Measurements from ENCODE around the gene UCK1. TPM values are rescaled to one million over a fixed set of nuclear protein-coding genes. Genes with fewer than 3 reads are reported as not detected.

UCK1 gene
- total RNA-seq: 14.4 and 14.5 TPM in 2 replicates

DNA sequence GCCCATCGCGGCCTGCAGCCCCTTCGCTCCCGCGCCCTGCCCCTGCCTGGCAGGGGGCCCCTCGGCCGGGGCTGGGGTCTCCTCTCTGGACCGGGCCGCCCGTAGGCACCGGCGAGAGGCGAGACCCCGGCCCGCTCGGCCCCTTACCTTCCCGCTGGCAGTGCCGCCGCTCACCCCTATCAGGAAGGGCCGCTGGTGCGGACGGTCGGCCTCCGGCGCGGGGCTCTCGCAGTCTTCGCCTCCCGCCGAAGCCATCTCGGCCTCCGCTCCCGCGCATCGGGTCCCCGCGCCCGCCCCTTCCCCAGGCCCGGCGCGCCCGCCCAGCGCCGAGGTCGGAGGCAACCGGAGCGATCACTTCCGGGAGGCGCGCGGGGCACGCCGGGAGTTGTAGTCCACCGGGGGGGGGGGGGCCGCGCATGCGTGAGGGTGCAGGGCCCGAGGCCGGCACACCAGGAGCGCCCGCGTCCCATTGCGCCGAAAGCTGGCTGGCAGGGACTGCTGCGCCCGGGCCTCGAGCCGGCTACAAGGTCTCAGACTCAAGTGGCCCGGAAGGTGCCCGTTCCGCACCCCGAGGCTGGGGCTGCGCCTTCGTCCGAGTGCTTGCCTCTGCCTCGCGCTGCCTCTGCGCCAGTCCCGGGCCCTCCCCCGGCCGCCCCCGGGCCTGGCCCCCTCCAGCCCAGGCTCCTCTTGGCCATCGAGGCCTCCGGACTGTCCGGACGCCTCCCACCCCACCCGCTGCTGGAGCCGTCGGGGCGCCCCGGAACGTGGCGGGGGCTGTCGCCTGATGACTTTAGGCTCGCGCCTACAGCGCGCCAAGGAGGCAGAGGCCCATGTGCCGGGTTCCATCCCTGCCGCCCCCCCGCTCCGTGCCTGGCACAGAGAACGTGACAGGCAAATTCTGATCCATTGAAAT, at the start of gene UCK1:
Gene UCK1, minus strand, starts transcription at position 344 of the 913 bp plus-strand sequence. Its CDS starts 89 bp downstream, at position 255.

DNA sequence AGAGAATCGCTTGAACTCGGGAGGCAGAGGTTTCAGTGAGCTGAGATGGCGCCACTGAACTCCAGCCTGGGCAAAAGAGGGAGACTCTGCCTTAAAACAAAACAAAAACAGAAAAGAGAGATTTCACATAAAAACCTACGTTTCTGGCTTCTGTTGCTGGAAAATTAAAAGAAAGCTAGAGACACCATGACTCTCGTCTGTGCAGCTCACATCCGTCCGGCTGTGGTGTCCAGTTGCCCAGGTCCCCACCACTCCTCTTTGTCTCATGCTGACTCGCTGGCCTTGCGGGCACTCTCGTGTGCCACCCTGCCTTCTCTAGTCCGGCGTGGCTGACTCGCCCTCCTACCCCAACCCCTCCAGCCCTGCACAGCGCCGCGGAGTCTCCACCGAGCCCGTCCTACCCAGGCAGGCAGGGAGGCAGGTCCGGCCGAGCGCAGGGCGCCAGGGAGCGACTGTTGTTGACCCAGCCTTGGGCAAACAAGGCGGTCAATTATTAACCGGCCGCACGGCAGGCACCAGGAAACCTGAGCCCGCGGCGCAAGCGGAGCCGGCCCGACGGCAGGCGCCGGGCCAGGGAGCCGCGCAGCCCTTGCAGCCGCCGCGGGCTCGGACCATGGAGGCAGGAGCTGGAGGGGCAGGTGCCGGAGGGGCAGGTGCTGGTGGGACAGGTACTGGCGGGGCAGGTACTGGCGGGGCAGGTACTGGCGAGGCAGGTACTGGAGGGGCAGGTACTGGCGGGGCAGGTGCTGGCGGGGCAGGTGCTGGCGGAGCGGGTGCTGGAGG, 14.1 kb upstream of the UCK1 start, which contains the start of gene PRRT1B:
Gene PRRT1B, plus strand, starts transcription at position 521 of the 783 bp plus-strand sequence. Its CDS starts 93 bp downstream, at position 614.

DNA sequence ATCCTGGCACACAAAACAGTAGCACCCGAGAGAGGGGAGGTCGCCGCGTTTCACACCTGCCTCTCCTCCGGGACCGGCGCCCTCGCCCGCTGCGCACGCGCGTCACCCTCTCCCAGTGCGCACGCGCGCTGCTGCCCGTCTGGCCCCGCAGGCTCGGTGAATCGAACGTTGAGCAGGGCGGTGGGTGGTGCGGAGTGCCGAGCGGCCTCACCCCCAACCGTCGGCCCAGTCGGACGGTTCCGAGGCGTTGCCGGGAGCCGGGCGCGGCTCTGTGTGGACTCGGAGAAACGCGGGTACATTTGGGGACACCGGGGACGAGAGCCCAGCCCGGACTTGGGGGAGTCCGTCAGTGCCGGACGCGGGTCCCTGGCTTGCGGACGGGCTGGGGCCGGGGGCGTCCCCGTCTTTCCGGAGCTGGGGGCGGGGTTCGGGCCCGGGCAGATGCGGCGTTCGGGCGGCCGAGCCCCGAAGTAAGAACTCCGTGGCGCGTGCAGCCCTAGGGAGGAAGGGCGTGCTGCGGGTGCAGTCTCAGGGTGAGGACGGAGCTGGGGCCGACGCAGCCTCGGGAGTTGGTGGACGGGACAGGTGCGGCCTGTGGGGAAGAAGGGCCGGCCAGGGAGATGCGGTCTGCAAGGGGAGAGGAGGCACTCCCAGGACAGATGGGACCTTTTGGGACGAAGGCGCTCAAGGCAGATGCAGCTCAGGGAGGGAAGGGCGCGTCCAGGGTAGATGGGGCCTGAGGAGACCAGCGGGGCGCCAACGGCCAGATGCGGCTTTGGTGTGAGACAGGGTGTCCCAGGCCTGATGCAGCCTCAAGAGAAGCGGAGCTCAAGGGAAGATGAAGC, 28.1 kb downstream of the UCK1 start, which contains the start of gene POMT1:
Gene POMT1, plus strand, starts transcription at position 138 of the 845 bp plus-strand sequence. CDS start 1,301 bp downstream, outside the sequence.

Small RNAs within 50 kb of the gene (small RNA-seq; reads per million reads assigned to genes)
- gene SNORD62A: 2.1 reads per million, percentile 81 among the genes with 10 or more reads in this experiment
- gene SNORD62B: 4.7 reads per million, percentile 92 among the genes with 10 or more reads in this experiment

Other genes with a start within 250 kb of the UCK1 start
- gene PLPP7, start 241.5 kb downstream of the UCK1 start, total RNA-seq: 2.6 and 4.3 TPM in 2 replicates
- 101 and 132 TPM in 2 replicates for gene PRRC2B, start 137.2 kb downstream of the UCK1 start, total RNA-seq
- 32.5 and 33.3 TPM in 2 replicates for gene POMT1, start 28.3 kb downstream of the UCK1 start, total RNA-seq
- gene PRRT1B, start 14.3 kb upstream of the UCK1 start, total RNA-seq: not detected in 2 replicates
- gene RAPGEF1, start 208.8 kb upstream of the UCK1 start, total RNA-seq: 89.5 and 106 TPM in 2 replicates